Colonic mucosa (tissue), 4 donors: ENCODE measurements around the gene VPS37C. TPM values are rescaled to one million over a fixed set of nuclear protein-coding genes. Genes with fewer than 3 reads are reported as not detected.

Experiments
- DNase-seq: peaks from one replicate; pipeline ENCODE4 v3.0.0-alpha.2; 2020
- H3K27ac ChIP-seq: fragments of 200-600 bp; one replicate; pipeline ENCODE4 v1.8.0; 2021
- H3K27me3 ChIP-seq: fragments of 200-600 bp; one replicate; pipeline ENCODE4 v1.8.0; 2021
- H3K36me3 ChIP-seq: fragments of 200-600 bp; one replicate; pipeline ENCODE4 v1.8.0; 2021
- H3K4me1 ChIP-seq: fragments of 200-600 bp; one replicate; pipeline ENCODE4 v1.8.0; 2021; ENCODE audit warnings: mild to moderate bottlenecking
- H3K4me3 ChIP-seq: fragments of 200-600 bp; one replicate; pipeline ENCODE4 v1.8.0; 2021
- H3K9ac ChIP-seq, 2 donors: one replicate each; pipeline ENCODE4 v1.7.0; 2013; ENCODE audit warnings: control low read depth in 2 of 2, low read depth in 2 of 2, low read length in 2 of 2
- H3K9me3 ChIP-seq: fragments of 200-600 bp; one replicate; pipeline ENCODE4 v1.8.0; 2021
- CTCF ChIP-seq: fragments of 200-600 bp; IDR thresholded peaks from one replicate; pipeline ENCODE4 v1.8.0; 2022; ENCODE audit warnings: antibody characterized with exemption, mild to moderate bottlenecking
- intact Hi-C: fragments of 100-400 bp; cut with DNase I; formaldehyde crosslinking; loops from one replicate; pipeline ENCODE4 v1.14.1; 2022
- total RNA-seq, 2 donors: library from RNA; stranded (reverse); fragmentation: NEBNext Ultra II Directional in 1 of 2; extraction: Animal tissue kit (Norgen Biotek cat#: 25700) in 1 of 2; gene quantifications; one replicate each; pipeline ENCODE4 v1.2.1, GENCODE V29; 2021
- donor health status: healthy.
- donor health status: DM: no; HTN: no; CAD: no.
- donor health status: DM: no; HTN: no; CAD: no.

Gene VPS37C
- total RNA-seq, 2 donors from 2014 or later = 26.8 to 35.4 TPM

- H3K4me3 ChIP-seq = no peak overlapping the region
- no peaks in the 10 kb centered on the region for H3K36me3 ChIP-seq
- DNase-seq = no peak
- no peaks in the 10 kb centered on the region for H3K4me1 ChIP-seq
- no peak for TF ChIP-seq CTCF
- H3K27me3 ChIP-seq = no peaks in the 10 kb centered on the region
- H3K9me3 ChIP-seq = no peaks in the 10 kb centered on the region
- no peak overlapping the region for H3K9ac ChIP-seq
- intact Hi-C loops = no loop called here
- H3K27ac ChIP-seq = no peak overlapping the region
Measured at GRCh38 chr11:61108847-61109585, 52.2 kb downstream of the VPS37C start.

GRCh38 chr11:61107888-61108287 is 53.3 kb downstream of the VPS37C start:
- no peak for DNase-seq
- no peaks in the 10 kb centered on the region for H3K9me3 ChIP-seq
- intact Hi-C loops = no loop called here

GRCh38 chr11:61106894-61107470 is 54.2 kb downstream of the VPS37C start:
- DNase-seq = no peak
- Histone ChIP-seq H3K4me1 (no peaks in the 10 kb centered on the region), H3K27me3 (no peaks in the 10 kb centered on the region), H3K36me3 (no peaks in the 10 kb centered on the region), H3K9me3 (no peaks in the 10 kb centered on the region), H3K9ac (no peak overlapping the region), H3K27ac (no peak overlapping the region), H3K4me3 (no peak overlapping the region)
- TF ChIP-seq CTCF = no peak
- intact Hi-C loops = no loop called here

More at GRCh38 chr11:61107888-61108287, 53.3 kb downstream of the VPS37C start:
- Histone ChIP-seq H3K4me3 (no peak overlapping the region), H3K4me1 (no peaks in the 10 kb centered on the region), H3K36me3 (no peaks in the 10 kb centered on the region), H3K27ac (no peak overlapping the region), H3K27me3 (no peaks in the 10 kb centered on the region), H3K9ac (no peak overlapping the region)
- TF ChIP-seq CTCF = no peak

GRCh38 chr11:61106296-61106695 is 54.9 kb downstream of the VPS37C start:
- DNase-seq = no peak
- Histone ChIP-seq H3K9ac (no peak overlapping the region), H3K4me1 (no peaks in the 10 kb centered on the region), H3K4me3 (no peak overlapping the region), H3K27me3 (no peaks in the 10 kb centered on the region), H3K9me3 (no peaks in the 10 kb centered on the region), H3K36me3 (no peaks in the 10 kb centered on the region), H3K27ac (no peak overlapping the region)
- intact Hi-C loops = no loop called here
- no peak for TF ChIP-seq CTCF

- Histone ChIP-seq H3K4me3 (no peak overlapping the region), H3K9me3 (no peaks in the 10 kb centered on the region), H3K36me3 (no peaks in the 10 kb centered on the region), H3K4me1 (no peaks in the 10 kb centered on the region), H3K27ac (no peak overlapping the region), H3K9ac (no peak overlapping the region), H3K27me3 (no peaks in the 10 kb centered on the region)
- no peak for DNase-seq
- no peak for TF ChIP-seq CTCF
- intact Hi-C loops = no loop called here
Measured at GRCh38 chr11:61104963-61105362, 56.3 kb downstream of the VPS37C start.
